ENCODE data around the gene HDAC10.

DNA sequence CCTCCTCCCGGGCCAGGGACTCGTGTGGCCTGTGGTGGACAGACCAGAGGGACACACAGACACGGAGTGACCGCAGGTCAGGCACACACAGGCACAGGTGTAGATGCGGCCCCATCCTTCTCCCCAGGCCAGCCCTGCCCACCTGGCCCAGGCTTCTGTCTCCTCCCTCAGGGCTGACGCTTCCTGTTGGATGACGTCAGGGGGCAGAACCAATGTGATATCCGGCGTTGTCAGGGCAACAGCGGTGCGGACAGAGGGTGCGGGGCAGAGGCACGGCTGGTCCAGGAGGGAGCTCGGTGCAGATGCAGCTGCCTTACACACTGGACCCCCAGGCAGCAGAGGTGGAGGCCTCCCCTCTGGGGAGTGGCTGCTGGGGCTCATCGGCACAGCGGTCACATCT is 3.3 kb downstream of the HDAC10 start:
- TF ChIP-seq POLR2AphosphoS5 (IDR thresholded peaks at IDR 0.05; ENCODE audit: low read depth, low read length) = peak; percentile 52
- no peak for TF ChIP-seq PAX5 (IDR thresholded peaks at IDR 0.05; ENCODE audit: insufficient read depth, low read length, severe bottlenecking)
- peak; percentile 52; the same call in 1 of the 2 replicates for TF ChIP-seq POU2F2 (IDR thresholded peaks at IDR 0.05; ENCODE audit: low read depth, low read length)
- no peak; the same call in 1 of the 2 replicates for TF ChIP-seq POLR2A (IDR thresholded peaks at IDR 0.05; ENCODE audit: low read depth, low read length)
